Inflammatory macrophage treated with lipopolysaccharide for 1 hour (primary cell): Measurements from ENCODE around the gene GRK2.
A peak's percentile ranks its signal among the peaks of the same experiment; 100 is the strongest.

ENCODE experiments used
- DNase-seq, 2 donors: peaks; one replicate each; pipeline ENCODE4 v3.0.0-alpha.2; 2020 to 2022

The GRK2 gene

GRCh38 chr11:67284811-67285540 lies 18.7 kb downstream of the GRK2 start:
- no peak for DNase-seq

GRCh38 chr11:67285541-67286498 lies 19.5 kb downstream of the GRK2 start:
- DNase-seq: no peak

DNA sequence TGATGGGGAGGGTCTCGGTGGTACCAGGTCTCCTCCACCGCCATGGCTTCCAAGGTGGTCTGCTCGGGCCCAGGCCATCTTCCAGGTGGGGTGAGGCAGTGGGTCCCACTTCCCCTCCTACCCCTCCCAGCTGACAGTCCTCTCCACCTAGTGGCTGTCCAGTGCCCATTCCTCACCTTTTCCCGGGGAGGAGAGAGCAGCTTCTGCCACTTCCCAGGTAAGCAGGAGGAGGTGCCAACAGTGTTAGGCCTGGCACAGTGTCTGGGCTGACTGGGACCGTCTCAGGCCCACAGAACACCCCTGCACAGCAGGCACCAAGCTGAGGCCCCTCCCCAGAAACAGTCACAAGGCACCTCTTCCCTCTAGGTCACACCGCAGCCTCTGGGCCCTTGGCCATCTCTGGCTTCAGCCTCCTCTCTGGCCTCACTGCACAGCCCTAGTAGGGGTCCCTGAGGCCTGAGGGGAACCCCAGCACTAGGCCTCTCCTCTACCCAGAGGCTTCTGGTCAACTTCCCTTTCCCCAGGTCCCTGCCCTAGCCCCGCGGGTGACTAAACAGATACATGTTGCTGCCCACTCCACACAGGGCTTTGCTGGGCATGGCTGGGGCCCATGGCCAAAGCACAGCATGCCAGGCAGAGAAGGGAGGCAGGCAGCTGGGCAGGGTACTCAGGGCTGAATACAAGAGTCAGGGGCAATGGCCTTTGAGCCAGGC lies 20.5 kb downstream of the GRK2 start:
- peak; percentile 76 to 83 for DNase-seq

GRCh38 chr11:67287355-67288197 lies 21.3 kb downstream of the GRK2 start:
- no peak for DNase-seq

GRCh38 chr11:67288198-67288451 lies 21.9 kb downstream of the GRK2 start:
- no peak for DNase-seq

DNA sequence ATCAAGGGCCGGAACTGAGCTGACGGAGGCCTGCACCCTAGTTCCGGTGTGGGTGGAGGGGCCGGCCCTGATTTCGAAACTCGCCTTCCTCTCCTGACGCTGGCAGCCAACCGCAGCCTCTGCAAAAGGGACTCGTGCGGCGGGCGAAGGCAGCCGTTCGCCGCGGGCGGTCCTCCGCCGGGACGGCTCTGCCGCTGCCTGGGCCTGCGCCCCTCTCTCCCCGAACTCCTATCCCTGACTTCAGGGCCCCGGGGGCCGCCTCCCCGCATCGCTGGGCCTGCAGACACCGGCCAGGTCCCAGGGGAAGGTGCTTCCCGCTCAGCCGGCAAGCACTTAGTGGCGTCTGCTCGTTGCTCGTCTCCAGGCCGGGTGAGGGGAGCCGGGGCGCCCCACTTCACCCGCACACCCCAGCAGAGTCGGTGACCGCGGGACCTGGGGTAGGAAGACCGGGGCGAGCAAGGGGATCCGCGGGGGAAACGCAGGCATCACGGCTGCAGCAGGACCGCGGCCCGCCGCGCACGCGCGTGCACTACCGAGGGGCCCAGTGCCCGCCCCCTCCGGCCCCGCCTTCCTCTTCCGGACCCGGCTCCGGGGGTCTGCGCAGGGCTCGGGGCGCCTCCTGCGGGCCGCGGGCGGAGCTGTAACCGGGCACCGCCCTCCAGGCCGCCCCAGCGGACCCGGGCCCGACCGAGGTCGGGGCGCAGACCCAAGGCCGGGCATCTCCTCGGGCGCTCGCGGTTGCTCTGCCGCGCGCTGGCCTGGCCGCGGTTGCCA lies 22.4 kb downstream of the GRK2 start:
- DNase-seq: peak; percentile 92 to 93

GRCh38 chr11:67289226-67289650 lies 23.0 kb downstream of the GRK2 start, which contains the start of gene ANKRD13D:
Gene ANKRD13D (plus strand): TSS chr11:67289303. CDS start chr11:67289461, 158 bp downstream.
- DNase-seq: no peak

DNA sequence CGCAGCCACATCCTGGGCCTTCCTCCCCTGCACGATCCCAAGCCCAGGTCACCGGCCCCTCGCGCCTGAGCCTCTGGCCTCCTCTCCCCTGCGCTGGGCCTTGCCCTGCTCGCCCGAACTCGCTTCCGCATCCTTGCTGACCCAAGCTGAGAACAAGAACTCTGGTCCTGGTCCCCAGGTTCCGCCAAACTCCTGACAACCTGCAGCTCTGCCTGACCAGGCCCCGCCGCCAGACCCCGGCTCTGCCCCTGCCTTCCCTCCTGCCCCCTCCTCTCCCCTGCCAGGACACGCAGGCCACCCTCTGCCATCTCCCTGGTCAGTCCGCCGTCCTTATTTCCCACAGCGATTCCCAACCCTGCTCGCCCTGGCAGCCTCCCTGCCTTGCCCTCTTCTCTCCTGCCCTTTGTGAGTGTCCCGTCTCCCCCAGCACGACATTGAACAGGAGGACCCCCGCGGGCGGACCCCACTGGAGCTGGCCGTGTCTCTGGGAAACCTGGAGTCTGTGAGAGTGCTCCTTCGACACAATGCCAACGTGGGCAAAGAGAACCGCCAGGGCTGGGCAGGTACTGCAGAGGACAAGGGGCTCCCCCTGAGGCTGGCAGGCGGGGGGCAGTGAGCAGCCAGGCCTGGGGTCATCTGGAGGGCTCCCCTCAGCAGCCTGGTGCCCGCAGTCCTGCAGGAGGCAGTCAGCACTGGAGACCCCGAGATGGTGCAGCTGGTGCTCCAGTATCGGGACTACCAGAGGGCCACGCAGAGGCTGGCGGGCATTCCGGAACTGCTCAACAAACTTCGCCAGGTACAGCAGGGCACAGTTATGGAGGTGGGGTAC lies 23.6 kb downstream of the GRK2 start:
- DNase-seq: no peak

GRCh38 chr11:67290801-67291200 lies 24.5 kb downstream of the GRK2 start:
- no peak for DNase-seq

GRCh38 chr11:67291481-67292381 lies 25.5 kb downstream of the GRK2 start:
- no peak for DNase-seq

DNA sequence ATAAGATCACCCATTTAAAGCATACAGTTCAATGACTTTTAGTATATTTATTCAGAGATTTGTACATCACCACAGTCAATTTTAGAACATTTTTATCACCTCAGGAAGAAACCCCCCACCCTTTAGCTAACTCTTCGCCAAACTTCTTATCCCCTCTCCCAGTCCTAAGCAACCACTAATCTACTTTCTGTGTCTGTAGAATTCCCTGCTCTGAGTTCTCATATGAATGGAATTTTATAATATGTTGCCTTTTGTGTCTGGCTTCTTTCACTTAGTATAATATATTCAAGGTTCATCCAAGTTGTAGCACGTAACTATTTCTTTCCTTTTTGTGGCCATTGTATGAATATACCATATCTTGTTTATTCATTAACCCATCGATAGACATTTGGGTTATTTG lies 26.4 kb downstream of the GRK2 start:
- DNase-seq: no peak

GRCh38 chr11:67293090-67293489 lies 26.8 kb downstream of the GRK2 start:
- DNase-seq: peak; percentile 62 to 65

DNA sequence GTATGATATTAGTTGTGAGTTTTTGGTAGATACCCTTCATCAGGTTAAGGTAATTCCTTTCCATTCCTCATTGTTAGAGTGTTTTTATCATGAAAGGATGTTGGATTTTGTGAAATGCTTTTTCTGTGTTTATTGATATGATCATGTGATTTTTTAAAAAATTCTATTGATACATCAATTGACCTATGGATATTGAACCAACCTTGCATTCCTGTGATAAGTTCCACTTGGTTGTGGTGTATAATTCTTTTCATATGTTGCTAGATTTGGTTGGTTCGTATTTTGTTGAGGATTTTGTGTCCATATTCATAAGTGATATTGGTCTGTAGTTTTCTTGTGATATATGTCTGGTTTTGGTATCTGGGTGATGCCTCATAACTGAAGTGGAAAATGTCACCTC lies 29.6 kb downstream of the GRK2 start:
- DNase-seq: no peak

GRCh38 chr11:67298786-67299185 lies 32.5 kb downstream of the GRK2 start:
- no peak for DNase-seq

DNA sequence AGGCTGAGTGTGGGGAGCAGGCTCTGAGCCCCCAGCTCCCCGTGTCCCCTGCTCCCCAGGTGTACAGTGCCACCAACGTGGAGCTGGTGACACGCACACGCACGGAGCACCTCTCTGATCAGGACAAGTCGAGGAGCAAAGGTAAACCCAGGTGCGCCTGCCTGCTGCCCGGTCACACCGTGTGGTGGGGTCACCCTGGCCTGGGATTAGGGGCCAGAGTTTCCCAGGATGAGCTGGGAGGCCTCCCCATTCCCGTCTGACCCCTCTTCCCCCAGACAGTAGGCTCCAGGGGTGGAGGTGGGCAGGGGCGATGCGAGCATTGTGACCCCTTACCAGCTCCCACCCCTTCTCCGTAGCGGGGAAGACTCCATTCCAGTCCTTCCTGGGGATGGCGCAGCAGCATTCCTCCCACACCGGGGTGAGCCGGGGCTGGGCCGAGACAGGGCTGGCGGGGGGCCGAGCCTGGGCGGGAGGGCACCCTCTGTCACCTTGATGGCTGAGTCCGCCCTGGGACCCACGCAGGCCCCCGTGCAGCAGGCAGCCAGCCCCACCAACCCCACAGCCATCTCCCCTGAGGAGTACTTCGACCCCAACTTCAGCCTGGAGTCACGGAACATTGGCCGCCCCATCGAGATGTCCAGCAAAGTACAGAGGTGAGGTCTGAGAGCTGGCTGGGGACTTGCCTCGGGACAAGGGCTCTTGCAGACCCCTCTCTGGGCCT lies 33.4 kb downstream of the GRK2 start:
- no peak for DNase-seq

GRCh38 chr11:67300256-67300755 lies 34.0 kb downstream of the GRK2 start:
- no peak for DNase-seq

GRCh38 chr11:67300756-67301312 lies 34.6 kb downstream of the GRK2 start:
- no peak for DNase-seq

GRCh38 chr11:67301313-67301921 lies 35.1 kb downstream of the GRK2 start:
- no peak for DNase-seq
